HG02678 (cell line): Measurements from ENCODE around the gene MMP28.

Experiments
- ATAC-seq: cut with Tn5 transposase; IDR thresholded peaks from one replicate; pipeline ENCODE4 v1.9.1; 2021; ENCODE audit warnings: mild to moderate bottlenecking, moderate library complexity; ENCODE audit not compliant: unreplicated experiment

Gene MMP28

DNA sequence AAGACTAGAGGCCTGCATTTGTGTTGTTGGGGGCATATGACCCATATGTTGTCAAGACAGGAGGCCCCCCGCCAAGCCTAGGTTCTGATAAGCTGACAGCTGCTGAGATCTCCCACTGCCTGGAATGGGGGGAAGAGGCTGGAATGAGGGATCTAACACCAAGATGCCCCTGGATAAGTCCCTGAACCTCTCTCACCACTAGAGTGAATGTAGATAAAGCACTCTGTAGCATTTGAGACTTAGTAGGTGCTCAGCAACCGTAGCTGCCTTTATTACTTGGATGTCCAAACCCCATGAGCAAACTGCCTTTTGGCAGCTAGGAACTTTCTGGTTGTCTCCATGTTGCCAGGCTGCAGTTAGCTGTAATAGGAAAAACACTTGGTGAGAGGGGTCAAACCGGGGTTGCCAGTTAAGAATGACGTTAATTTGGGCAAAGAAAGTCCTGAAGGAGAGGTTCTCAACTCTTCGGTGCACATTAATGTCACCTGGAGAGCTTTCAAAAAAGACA is 68.4 kb downstream of the MMP28 start:
- no peak for ATAC-seq

- ATAC-seq: no peak
Observed at GRCh38 chr17:35726127-35726952, 69.1 kb downstream of the MMP28 start.

DNA sequence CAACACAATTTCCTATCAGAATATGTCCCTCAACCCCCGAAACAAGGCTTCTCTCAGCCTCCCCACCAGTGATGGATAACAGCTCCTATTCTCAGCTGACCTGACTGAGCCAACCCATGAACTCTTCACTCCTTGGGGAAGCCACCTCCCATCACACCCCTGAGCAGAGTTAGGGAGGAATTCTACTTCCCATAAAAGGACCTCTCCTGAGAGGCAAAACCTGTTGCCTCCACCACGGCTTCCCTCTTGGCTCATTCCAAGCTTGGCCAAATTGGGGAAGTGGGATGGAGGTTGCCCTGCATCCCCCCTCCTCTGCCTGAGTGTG is 69.7 kb downstream of the MMP28 start:
- ATAC-seq: no peak

DNA sequence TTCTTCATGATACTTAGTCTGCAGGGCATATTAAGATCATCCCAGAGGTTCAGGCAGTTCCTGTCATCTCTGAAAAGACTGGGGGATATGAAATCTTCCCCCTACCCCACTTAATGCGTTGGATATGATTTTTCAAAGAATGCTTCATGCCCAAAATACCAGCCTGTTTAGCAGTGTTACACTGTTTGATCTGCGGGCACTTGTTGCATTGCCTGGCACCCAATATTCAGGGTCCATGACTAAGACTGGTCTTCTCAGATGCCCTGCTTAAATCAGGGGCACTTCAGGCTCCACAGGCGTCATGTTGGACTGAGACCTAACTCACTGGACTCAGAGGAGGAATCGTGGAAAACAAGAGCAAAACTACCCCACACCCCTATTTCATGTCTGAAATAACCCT is 70.4 kb downstream of the MMP28 start:
- ATAC-seq: no peak

DNA sequence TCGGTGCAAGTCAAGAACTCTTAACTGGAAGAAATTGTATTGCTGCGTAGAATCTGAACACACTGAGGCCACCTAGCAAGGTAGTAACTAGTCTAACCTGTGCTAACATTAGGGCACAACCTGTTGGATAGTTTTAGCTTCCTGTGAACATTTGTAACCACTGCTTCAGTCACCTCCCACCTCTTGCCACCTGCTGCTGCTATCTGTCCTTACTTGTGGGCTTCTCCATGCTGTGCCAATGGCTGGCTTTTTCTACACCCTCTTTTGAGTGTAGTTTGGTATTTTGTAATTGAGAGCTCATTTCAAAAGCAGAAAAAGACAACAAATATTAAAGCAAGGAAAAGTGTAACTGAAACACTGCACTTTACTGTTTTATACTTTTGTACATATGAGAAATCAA is 71.7 kb downstream of the MMP28 start:
- no peak for ATAC-seq

- ATAC-seq: no peak
Observed at GRCh38 chr17:35717475-35717874, 78.0 kb downstream of the MMP28 start.

DNA sequence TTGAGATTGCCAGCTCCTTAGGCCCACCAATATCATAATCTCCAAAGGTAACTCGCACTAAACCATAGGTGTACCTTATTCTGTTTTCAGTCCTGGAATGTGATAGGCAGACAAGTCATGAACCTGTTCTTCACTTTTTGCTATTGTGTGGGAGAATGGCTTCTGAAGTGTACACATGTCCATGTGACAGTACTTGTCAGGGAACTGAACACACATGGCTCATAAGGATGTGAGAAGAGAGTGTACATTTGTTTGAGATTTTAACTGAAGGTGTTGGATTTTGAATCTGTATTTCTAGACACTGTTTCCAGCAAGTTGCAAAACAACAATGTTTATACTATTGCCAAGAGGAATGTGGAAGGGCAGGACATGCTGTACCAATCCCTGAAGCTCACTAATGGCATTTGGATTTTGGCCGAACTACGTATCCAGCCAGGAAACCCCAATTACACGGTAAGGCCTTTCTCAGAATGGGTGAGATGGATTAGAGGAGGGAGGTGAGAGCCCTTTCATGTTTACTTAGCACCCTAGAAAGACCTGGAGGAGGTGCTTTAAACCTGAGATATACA is 78.5 kb downstream of the MMP28 start:
- ATAC-seq: no peak

- ATAC-seq: no peak
Observed at GRCh38 chr17:35716173-35716572, 79.3 kb downstream of the MMP28 start.
